HG03095 (cell line): ENCODE data around the gene SLC39A11.
"Not testable (repeated sequence)": the region's sequence is repeated elsewhere in the genome, so short reads cannot be mapped to it uniquely, and the experiment has no call there.

Experiments
- ATAC-seq: cut with Tn5 transposase; IDR thresholded peaks from one replicate; pipeline ENCODE4 v1.9.1; 2021; ENCODE audit warnings: moderate library complexity; ENCODE audit not compliant: unreplicated experiment

SLC39A11 gene

DNA sequence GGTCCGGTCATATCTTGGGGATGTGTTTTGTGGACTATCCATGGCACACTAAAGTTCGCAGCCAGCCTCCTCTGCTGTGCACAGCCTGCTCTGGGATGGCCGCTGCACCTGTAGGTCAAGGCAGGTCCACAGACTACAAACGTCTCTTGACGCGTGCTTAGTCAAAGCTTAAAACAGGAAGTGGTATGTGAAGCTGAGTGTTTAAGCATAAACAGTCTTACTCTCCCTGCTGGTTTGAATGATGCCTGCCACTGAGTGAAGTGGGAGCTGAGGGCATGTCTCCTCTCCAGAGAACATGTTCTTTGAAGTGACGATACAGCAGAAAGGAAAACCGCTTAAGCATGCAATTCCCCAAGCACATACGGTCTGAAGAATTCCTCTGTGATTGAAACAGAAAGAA lies 365.6 kb downstream of the SLC39A11 start:
- peak; percentile 85 for ATAC-seq

DNA sequence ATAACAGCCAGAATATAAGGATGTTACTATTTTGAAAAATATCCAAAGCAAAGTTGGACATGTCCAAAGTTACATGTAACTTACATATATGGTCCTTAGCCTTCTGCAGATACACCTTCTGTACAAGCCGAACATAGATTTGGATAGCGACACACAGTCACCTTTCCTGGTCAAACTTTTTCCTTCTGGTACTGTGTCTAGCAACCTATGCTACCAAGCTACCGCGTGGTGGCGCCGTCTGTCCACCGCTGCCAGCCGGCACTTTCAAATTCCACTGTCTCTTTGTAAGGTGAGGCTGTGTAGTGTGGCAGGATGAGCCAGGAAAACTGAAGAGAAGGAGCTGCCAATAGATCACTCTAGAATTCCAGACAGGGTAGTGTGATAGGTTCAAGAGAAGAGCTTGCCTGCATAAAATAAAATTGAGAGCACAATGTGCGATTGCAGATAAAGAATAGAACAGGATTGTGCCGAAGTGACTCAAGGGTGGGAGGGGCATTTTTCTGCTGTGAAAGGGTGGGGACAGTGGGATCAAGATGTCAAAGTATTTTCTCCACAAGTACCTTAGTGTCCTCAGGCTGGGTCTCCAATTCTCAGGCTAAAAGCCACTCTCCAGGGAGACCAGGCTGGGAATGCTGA lies 366.9 kb downstream of the SLC39A11 start:
- ATAC-seq, result peak; percentile 49

DNA sequence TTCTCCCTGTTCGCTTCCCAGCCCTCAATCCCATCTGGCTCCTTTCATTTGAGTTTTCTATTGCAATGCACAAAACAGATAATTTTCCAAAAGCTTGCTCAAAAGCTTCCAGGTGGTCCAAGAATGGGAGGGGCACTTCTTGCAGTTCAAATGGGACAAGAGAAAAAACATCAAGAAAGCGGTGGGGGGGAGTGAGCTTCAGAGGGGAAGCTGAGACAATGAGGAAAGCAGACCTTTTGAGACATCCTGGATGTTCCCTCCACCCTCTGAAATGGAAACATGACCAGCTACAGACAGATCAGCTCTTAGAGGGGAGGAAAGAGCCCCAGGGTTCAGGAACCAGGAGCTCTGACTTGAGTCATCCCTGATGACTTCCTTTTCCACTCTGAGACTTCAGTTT lies 368.2 kb downstream of the SLC39A11 start:
- no peak for ATAC-seq

DNA sequence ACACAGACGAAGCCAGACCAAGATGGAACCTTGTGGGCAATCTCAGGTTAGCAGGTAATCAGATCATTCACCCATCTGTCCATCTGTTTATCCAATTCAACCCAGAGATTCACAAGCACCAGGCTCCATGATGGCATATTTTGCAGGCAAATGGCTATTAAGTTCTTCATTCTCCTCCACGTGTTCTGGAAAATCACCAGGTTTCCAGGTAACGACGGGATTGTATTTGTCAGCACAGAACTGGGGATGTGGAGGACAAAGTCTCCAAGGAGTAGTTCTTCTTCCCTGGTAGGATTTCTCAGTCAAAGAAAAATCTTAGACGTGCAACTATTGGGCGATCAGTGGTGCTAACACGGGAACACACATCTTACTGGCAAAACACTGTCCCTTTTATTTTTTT lies 368.8 kb downstream of the SLC39A11 start:
- no peak for ATAC-seq

DNA sequence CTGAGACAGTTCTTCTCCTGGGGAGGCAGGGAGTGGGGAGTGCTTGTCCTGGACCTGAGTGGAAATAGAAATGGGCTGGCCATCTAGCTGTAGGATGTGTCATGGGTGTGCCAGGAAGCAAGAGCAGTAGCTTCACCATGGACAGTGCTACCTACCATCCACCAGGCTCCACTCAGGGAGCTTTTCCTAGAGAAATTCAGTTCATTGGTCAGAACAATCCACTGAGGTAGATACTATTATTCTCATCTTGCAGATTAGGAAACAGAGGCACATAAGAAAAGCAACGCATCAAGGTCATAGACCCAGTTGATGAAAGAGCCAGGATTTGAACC lies 372.0 kb downstream of the SLC39A11 start:
- no peak for ATAC-seq

DNA sequence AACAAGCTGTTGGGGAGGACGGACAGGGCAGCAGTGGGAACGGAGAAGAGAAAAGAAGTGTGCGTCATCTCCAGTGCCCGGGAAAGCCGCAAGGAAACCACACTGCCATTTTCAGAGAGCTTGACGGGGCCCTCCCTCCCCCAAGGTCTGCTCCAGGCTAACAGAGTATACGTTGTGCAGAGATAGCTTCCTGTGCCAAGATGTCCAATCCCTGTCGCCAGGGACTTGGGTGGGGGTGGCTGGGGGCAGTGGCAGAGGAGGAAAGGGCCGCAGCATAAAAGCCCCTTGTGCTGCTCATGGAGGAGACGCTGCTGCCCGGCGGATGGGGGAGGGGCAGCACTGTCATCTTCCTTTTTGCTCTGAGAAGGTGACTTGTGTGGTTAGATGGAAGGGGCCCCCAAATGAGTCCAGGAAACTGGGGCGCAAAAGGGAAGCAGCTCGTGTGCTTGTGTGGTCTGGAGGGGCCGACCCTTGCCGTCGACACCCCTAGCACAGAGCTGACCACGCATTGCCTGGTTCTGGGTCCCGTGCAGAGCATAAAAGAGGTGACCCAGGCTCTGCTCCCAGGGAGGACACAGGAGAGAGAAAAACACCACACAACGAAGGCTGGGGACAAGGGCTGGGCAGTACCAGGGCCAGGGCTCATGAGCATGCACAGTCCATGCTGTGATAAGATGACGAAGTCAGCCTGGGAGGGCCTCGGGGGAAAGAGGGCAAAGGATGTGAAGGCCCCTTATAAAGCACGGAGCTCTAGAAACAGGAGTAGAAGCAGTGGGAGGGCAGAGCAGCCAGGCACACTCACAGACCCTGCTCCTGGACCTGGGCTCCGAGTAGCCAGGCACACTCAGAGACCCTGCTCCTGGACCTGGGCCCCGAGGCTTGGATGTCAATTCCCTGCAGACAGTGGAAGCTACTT lies 372.7 kb downstream of the SLC39A11 start:
- no peak for ATAC-seq

- ATAC-seq, result no peak
These were observed 373.3 kb downstream of the SLC39A11 start for GRCh38 chr17:72719206-72719577.

- ATAC-seq, result no peak
These were observed 374.8 kb downstream of the SLC39A11 start for GRCh38 chr17:72717676-72718075.

DNA sequence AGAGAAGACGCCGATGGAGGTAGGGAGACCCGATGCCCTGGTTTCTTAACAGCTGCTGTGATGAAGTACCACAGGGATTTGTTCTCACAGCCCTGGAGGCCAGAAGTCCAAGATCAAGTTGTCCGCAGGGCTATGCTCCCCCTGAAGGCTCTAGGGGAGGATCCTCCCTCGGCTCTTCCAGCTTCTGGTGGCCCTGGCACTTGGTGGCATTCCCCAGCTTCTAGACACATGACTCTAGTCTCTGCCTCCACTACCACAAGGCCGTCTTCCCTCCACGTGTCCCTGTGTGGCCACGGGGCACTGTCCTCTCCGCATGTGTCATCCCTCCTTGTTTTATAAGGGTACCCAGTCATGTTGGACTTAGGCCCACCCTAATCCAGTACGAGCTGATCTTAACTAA lies 375.2 kb downstream of the SLC39A11 start:
- no peak for ATAC-seq

DNA sequence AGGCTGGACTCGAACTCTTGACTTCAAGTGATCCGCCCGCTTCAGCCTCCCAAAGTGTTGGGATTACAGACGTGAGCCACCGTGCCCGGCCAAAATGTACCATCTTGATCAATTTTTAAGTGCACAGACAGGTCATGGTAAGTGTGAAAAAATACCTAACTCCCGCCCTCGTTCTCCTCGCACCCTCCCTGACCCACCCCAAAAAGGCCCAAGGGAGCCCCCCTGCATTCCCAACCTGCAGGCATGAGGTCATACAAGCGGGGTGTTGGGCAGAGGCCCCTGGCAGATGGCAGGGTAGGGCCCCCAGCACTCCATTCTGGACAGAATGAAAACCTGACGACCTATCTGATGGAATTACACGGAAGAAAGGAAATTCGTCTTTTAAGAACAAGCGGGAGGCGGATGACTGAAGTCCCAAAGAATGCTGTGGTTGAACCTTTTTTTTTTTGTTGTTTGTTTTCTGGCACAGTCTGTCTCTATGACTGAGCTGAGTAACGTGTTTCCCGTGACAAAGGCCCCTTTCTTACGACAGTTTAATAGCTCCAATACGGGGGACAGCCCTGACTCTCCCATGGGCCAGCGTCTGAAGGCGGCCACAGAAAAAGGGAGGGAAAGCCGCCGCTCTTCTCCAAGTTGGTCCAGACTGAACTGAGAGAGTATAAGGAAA lies 376.4 kb downstream of the SLC39A11 start:
- no peak for ATAC-seq

- no peak for ATAC-seq
These were observed 378.0 kb downstream of the SLC39A11 start for GRCh38 chr17:72714357-72714966.

DNA sequence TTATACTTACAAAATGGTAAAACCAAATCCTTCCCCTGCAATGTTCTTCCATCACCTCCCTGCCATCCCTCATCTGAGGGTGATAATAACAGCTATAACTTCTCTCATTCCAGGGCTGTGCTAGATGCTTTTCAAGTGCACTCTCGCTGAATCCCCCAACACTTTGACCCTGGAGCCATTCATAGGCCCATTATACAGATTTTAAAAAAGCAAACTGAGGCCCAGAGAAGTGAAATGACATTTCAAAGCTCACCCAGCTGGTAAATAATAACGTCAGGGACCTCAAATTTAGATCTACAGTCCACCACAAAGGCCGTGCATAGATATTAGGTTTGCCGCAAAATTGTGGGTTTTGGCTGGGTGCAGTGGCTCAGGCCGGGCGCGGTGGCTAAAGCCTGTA lies 378.8 kb downstream of the SLC39A11 start:
- no peak for ATAC-seq

DNA sequence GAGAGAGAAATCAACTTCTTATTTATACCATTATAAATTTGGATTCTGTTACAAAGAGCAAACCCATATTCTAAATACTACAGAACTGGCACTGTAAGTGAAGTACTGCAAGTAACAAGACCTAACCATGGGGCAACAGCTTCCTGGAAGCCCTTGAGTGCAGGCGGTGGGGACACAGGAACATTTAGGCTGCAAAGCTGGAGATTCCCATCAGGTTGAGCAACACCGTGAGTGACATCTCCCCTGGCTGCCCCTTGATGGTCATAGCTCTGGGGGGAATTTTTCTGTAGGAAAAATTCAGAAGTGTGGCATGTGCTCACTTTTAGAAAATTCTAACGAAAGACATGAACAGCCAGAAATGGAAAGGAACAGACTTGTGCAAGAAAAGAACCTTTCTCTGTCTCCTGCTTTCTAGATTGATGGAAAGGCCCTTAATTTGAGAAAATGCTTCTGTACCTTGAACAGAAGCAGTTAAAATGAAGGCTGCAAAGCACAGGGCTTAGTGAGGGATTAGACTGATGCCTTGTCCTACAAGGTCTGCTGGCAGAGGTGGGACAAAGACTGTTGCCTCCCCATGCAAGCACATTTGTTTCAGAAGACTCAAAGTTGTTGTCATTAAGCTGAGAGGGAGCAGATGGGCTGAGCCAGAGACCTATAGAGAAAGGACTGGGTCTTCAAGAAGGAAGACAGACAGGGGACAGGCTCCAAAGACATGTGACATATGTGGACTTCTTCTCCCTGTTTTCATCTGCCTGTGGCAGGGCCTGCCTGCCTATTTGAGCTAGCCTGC lies 380.8 kb downstream of the SLC39A11 start:
- no peak for ATAC-seq

DNA sequence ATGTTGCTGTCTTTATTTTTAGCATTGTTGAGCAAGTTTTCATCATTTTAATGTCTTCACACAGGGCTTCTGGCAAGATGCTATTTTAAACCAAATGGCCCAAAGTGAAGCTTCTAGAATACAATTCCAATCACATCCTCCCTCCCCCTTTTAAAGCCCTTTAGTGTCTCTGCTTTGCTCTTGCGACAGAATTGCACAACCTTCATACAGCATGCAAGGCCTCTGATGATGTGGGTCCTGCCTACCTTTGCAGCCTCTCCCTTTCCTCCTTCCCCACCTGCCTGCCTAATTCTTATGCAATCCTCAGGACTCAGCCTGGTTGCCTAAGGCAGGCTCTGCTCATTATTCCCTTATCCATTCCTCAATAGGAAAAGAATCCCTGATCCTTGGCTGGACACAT lies 381.7 kb downstream of the SLC39A11 start:
- no peak for ATAC-seq

- no peak for ATAC-seq
These were observed 382.3 kb downstream of the SLC39A11 start for GRCh38 chr17:72710202-72710601.

DNA sequence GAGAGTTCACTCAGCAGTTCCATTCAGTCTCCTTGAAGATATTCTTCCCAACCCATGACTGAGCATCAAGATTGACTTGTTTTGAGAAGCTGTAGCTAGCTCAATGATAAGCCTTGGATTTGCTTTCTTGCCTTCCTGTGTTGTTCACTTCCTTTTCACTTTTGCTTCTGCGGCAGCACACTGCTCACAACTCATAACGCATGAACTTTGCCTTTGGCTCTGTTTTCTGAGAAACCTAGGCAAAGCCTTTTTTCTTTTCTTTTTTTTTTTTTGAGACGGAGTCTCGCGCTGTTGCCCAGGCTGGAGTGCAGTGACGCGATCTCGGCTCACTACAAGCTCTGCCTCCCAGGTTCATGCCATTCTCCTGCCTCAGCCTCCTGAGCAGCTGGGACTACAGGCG lies 383.8 kb downstream of the SLC39A11 start:
- ATAC-seq, result not testable (repeated sequence)

GRCh38 chr17:72707881-72708280 lies 384.6 kb downstream of the SLC39A11 start:
- ATAC-seq, result no peak

GRCh38 chr17:72706396-72706981 lies 386.0 kb downstream of the SLC39A11 start:
- ATAC-seq, result no peak

DNA sequence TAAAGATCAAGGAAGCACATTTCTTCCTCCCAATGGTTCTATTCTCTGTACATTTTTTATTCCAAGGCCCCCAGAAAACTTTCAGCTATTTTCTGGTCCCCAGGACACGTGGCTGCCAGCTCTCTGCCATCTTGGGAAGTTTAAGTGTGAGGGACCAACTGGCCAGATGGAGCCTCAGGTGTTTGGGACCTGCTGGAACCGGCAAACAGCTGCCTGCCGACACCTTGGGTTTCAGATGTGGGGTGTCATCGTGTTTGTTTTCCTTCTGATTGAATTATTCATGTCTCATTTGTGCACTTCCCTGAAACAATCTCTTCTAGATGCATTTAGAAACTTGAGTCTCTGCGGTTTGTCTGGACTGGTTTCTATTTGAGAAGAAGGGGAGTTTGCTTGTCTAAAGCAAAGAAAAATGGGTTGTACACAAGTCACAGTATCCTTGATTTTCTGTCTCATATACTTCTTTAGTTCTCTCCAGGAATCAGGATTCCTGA lies 386.5 kb downstream of the SLC39A11 start:
- ATAC-seq, result no peak

DNA sequence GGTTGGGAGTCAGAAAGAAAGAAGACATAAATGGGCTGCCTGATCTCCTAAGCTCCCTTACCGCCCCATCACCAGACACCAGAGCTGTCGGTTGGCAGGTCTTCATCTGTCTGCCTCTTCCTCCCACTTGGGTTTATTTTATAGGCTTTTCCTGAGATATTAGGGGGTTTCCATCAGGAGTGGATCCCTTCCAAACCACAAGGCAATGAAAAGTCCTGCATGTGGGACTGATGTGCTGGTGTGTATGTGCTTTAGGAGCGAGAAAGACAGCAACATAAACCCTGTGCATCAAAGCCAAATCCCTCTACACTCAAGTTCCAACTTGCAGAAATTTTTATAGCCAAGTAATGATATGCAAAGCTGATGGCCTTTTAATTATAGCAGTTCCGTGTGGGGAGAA lies 389.5 kb downstream of the SLC39A11 start:
- no peak for ATAC-seq
